GM18511 (cell line): ENCODE results near the gene LONP2.
"Not testable (repeated sequence)": the region's sequence is repeated elsewhere in the genome, so short reads cannot be mapped to it uniquely, and the experiment has no call there.

ENCODE experiments used
- ATAC-seq: cut with Tn5 transposase; IDR thresholded peaks from one replicate; pipeline ENCODE4 v1.9.1; 2021; ENCODE audit warnings: mild to moderate bottlenecking, moderate library complexity; ENCODE audit not compliant: unreplicated experiment

The LONP2 gene

GRCh38 chr16:48287239-48287638, 43.1 kb downstream of the LONP2 start:
- ATAC-seq: no peak

GRCh38 chr16:48291303-48291702, 47.2 kb downstream of the LONP2 start:
- no peak for ATAC-seq

- ATAC-seq: no peak
These were observed 47.7 kb downstream of the LONP2 start for GRCh38 chr16:48291754-48292153.

GRCh38 chr16:48292452-48292851, 48.4 kb downstream of the LONP2 start:
- ATAC-seq: no peak

GRCh38 chr16:48294724-48295123, 50.6 kb downstream of the LONP2 start:
- no peak for ATAC-seq

GRCh38 chr16:48295488-48296281, 51.6 kb downstream of the LONP2 start:
- ATAC-seq: no peak

GRCh38 chr16:48299471-48299870, 55.4 kb downstream of the LONP2 start:
- ATAC-seq: no peak

GRCh38 chr16:48300391-48300856, 56.3 kb downstream of the LONP2 start:
- no peak for ATAC-seq

GRCh38 chr16:48308535-48308934, 64.4 kb downstream of the LONP2 start:
- ATAC-seq: no peak

- ATAC-seq: no peak
These were observed 67.0 kb downstream of the LONP2 start for GRCh38 chr16:48310908-48311641.

GRCh38 chr16:48313905-48314304, 69.8 kb downstream of the LONP2 start:
- ATAC-seq: not testable (repeated sequence)

GRCh38 chr16:48317026-48317425, 72.9 kb downstream of the LONP2 start:
- ATAC-seq: no peak

GRCh38 chr16:48317614-48318315, 73.7 kb downstream of the LONP2 start:
- no peak for ATAC-seq

- no peak for ATAC-seq
These were observed 74.5 kb downstream of the LONP2 start for GRCh38 chr16:48318630-48319029.

- ATAC-seq: no peak
These were observed 77.4 kb downstream of the LONP2 start for GRCh38 chr16:48321317-48322036.

GRCh38 chr16:48323783-48324775, 80.0 kb downstream of the LONP2 start:
- ATAC-seq: no peak

GRCh38 chr16:48326915-48327314, 82.8 kb downstream of the LONP2 start:
- ATAC-seq: no peak

GRCh38 chr16:48329138-48329537, 85.0 kb downstream of the LONP2 start:
- ATAC-seq: no peak

- no peak for ATAC-seq
These were observed 86.2 kb downstream of the LONP2 start for GRCh38 chr16:48330189-48330840.
